Neutrophil (primary cell): ENCODE measurements around the gene COX17.

Experiments
- H3K27ac ChIP-seq: fragments of 200-600 bp; sonication (generic); 2 replicates; pipeline ENCODE4 v1.5.1; 2016; ENCODE audit warnings: mild to moderate bottlenecking, moderate library complexity
- H3K27me3 ChIP-seq: fragments of 200-600 bp; sonication (generic); 2 replicates; pipeline ENCODE4 v1.6.0; 2016; ENCODE audit warnings: mild to moderate bottlenecking
- H3K36me3 ChIP-seq: fragments of 200-600 bp; sonication (generic); 2 replicates; pipeline ENCODE4 v1.5.1; 2017
- H3K4me1 ChIP-seq, 2 experiments: fragments of 200-600 bp in 1 of 2; sonication (generic) in 1 of 2; 1 replicate in 1 of 2; 2 replicates in 1 of 2; pipeline versions ENCODE4 v1.5.1 to v1.6.1; 2013 to 2016; ENCODE audit warnings: low read depth in 1 of 2, low read length in 1 of 2, mild to moderate bottlenecking in 1 of 2, moderate library complexity in 1 of 2; ENCODE audit not compliant: control insufficient read depth in 1 of 2, insufficient read depth in 1 of 2
- H3K4me3 ChIP-seq, 2 experiments: fragments of 200-600 bp in 1 of 2; sonication (generic) in 1 of 2; 1 replicate in 1 of 2; 2 replicates in 1 of 2; pipeline ENCODE4 v1.5.1; 2013 to 2016; ENCODE audit warnings: low read depth in 1 of 2, low read length in 1 of 2, mild to moderate bottlenecking in 1 of 2, moderate library complexity in 1 of 2
- H3K9me3 ChIP-seq: fragments of 200-600 bp; sonication (generic); 2 replicates; pipeline ENCODE4 v1.5.1; 2016
- CTCF ChIP-seq: fragments of 200-600 bp; sonication (generic); IDR thresholded peaks from 2 replicates; pipeline ENCODE4 v1.5.1; 2016; ENCODE audit warnings: antibody characterized with exemption

The COX17 gene

GRCh38 chr3:119647843-119648575 lies 29.2 kb downstream of the COX17 start:
- Histone ChIP-seq H3K27ac (no peak overlapping the region), H3K9me3 (no peaks in the 10 kb centered on the region), H3K4me1 (no peaks in the 10 kb centered on the region), H3K27me3 (no peaks in the 10 kb centered on the region), H3K4me3 (no peak overlapping the region), H3K36me3 (peaks cover 6% of the 10 kb centered on the region)
- no peak for TF ChIP-seq CTCF

GRCh38 chr3:119647171-119647570 lies 30.0 kb downstream of the COX17 start:
- H3K9me3 ChIP-seq: no peaks in the 10 kb centered on the region
- H3K27me3 ChIP-seq: no peaks in the 10 kb centered on the region
- H3K4me3 ChIP-seq: no peak overlapping the region
- H3K36me3 ChIP-seq: peaks cover 6% of the 10 kb centered on the region
- TF ChIP-seq CTCF: no peak
- no peak overlapping the region for H3K27ac ChIP-seq
- H3K4me1 ChIP-seq: no peaks in the 10 kb centered on the region

GRCh38 chr3:119645813-119646212 lies 31.4 kb downstream of the COX17 start:
- Histone ChIP-seq H3K4me1 (no peaks in the 10 kb centered on the region), H3K27ac (no peak overlapping the region), H3K9me3 (no peaks in the 10 kb centered on the region), H3K36me3 (peaks cover 6% of the 10 kb centered on the region), H3K4me3 (no peak overlapping the region), H3K27me3 (no peaks in the 10 kb centered on the region)
- no peak for TF ChIP-seq CTCF

GRCh38 chr3:119644481-119644880 lies 32.7 kb downstream of the COX17 start:
- no peak for TF ChIP-seq CTCF
- Histone ChIP-seq H3K27ac (no peak overlapping the region), H3K4me1 (no peaks in the 10 kb centered on the region), H3K27me3 (no peaks in the 10 kb centered on the region), H3K36me3 (peaks cover 6% of the 10 kb centered on the region), H3K4me3 (no peak overlapping the region), H3K9me3 (no peaks in the 10 kb centered on the region)

- TF ChIP-seq CTCF: no peak
- Histone ChIP-seq H3K4me3 (no peak overlapping the region), H3K4me1 (peaks cover 5 to 8% of the 10 kb centered on the region in 2 experiments), H3K27me3 (no peaks in the 10 kb centered on the region), H3K9me3 (no peaks in the 10 kb centered on the region), H3K27ac (no peak overlapping the region), H3K36me3 (peaks cover 6% of the 10 kb centered on the region)
Measured at GRCh38 chr3:119643528-119643927, 33.7 kb downstream of the COX17 start.
